ENCODE measurements around the gene ADIG.

Gene ADIG

GRCh38 chr20:38630727-38631126 is 49.7 kb downstream of the ADIG start:
- DNase-seq (ENCODE audit: low spot score) (no peak), FAIRE-seq (no peak)

GRCh38 chr20:38631155-38632022 is 50.4 kb downstream of the ADIG start:
- FAIRE-seq (no peak), DNase-seq (ENCODE audit: low spot score) (peak; percentile 13)

- peak; percentile 33 for FAIRE-seq
Measured at GRCh38 chr20:38633577-38634093, 52.6 kb downstream of the ADIG start.

GRCh38 chr20:38635721-38636288 is 54.8 kb downstream of the ADIG start:
- DNase-seq (ENCODE audit: low spot score), result peak; percentile 11

More at GRCh38 chr20:38633577-38634093, 52.6 kb downstream of the ADIG start:
- peak; percentile 56 for DNase-seq (ENCODE audit: low spot score)

More at GRCh38 chr20:38635721-38636288, 54.8 kb downstream of the ADIG start:
- no peak for FAIRE-seq
